Heart left ventricle (tissue), 13 donors: Measurements from ENCODE around the gene CAMTA1.

ENCODE experiments used
- CTCF ChIP-seq, 12 donors: fragments of 200-600 bp; sonication (generic) in 4 of 12; IDR thresholded peaks; one replicate each; pipeline versions ENCODE4 v1.5.0 to v1.8.0; 2018 to 2022; ENCODE audit warnings: antibody characterized with exemption in 12 of 12, mild to moderate bottlenecking in 5 of 12
- POLR2A ChIP-seq, 2 donors: fragments of 450-650 bp; IDR thresholded peaks; one replicate each; pipeline ENCODE4 v1.6.1; 2017; ENCODE audit warnings: antibody characterized with exemption in 2 of 2, mild to moderate bottlenecking in 2 of 2, moderate library complexity in 2 of 2
- donor health status: ischemic (EF 13 %, LVEDD 7.1; RV severe dilation, severe dysfunction).
- donor health status: DM: no; HTN: yes; CAD: no.
- donor health status: DM: no; HTN: no; CAD: no.
- donor health status: ischemic (EF 25% LVEDD 6.9; RV normal size, moderate dysfunction).
- donor health status: ischemic (EF 25% LVEDD 5.7; RV mildly dilated, moderate dysfunction).
- donor health status: ischemic (EF 35%, LVEDD 5.7; RV mildly dilated, moderate dysfunction).
- donor health status: nonischemic (EF 11% LVEDD 7.7; RV severe dilation, severe dysfunction).
- donor health status: DM: yes; HTN: yes; CAD: no.
- donor health status: PGD.
- donor health status: ischemic (EF 29% LVEDD 5.4; RV normal size, mild dysfunction).
- donor health status: nonischemic (EF 23%, LVEDD 6.1; RV moderate dilation, normal function).

- TF ChIP-seq CTCF (IDR thresholded peaks at IDR 0.05) (no peak), POLR2A (IDR thresholded peaks at IDR 0.05) (no peak)
These were observed 222.6 kb downstream of the CAMTA1 start for GRCh38 chr1:7007902-7008301.
